GM21737 (cell line): ENCODE measurements around the gene NXN.
"Not testable (repeated sequence)": the region's sequence is repeated elsewhere in the genome, so short reads cannot be mapped to it uniquely, and the experiment has no call there.

Experiments used
- ATAC-seq: cut with Tn5 transposase; IDR thresholded peaks from one replicate; pipeline ENCODE4 v1.9.1; 2021; ENCODE audit warnings: mild to moderate bottlenecking, moderate library complexity; ENCODE audit not compliant: unreplicated experiment

NXN gene

DNA sequence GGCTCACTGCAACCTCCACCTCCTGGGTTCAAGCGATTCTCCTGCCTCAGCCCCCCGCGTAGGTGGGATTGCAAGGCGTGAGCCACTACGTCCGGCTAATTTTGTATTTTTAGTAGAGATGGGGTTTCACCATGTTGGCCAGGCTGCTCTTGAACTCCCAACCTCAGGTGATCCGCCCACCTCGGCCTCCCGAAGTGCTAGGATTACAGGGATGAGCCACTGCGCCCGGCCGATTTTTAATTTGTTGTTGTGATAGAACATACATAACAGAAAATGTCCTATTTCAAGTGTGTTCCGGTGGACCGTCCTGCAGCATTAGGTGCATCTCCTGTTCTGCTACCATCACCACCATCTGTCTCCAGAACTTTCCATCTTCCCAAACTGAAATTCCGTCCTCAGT, 55.3 kb downstream of the NXN start:
- not testable (repeated sequence) for ATAC-seq

DNA sequence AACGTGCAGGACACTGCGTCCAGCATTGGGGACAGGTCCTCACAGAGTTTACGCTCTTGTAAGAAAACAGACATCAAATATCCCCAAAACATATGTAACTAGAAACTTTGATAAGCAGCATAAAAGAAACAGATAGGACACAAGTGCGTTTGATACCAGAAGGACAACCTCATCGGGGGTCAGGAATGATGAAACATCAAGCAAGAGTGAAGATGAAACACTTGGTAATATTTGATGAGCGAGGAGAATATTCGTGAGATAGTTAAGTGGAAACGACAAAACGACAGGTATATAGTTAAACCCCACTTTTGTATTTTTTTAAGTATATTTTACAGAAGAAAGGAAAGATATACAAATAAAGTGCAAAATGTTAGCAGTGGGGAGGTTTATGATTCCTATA, 55.9 kb downstream of the NXN start:
- no peak for ATAC-seq

DNA sequence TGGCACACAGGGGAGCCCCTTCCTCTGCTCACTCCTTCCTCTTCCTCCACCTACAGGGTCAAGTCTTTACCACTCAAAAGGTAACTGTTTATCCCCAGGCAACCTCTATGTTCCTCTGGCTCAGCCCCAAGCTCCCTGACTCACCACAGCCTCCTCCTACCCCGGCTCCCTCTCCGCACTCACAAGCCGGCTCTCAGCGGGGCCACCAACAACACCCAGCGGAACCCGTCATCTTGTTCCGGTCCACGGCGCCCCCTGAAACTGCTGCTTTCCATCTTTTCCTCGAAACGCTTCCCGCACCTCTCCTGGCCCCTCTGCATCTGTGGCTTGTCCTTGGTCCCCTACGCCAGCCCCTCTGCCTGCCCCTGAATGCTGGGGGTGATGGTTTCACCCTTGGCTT, 58.4 kb downstream of the NXN start:
- no peak for ATAC-seq

DNA sequence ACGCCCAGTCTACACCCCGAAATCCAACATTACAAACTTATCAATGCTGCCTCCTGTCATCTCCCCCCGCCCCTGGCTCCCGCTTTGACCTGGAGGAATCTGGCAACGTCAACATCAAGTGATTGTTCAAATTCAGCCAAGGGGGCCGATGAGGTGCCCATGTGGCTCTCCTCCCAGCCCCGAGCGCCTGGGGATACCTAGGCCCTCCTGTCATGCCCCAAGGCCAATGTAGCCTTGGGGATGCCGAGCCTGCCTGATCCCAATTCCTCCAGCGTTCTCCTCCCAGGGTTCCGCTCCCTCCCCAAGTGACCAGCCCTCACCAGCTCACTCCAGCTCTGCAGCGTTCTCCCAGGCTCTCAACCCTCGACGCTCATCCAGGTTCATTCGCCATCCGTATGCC, 59.4 kb downstream of the NXN start:
- no peak for ATAC-seq

DNA sequence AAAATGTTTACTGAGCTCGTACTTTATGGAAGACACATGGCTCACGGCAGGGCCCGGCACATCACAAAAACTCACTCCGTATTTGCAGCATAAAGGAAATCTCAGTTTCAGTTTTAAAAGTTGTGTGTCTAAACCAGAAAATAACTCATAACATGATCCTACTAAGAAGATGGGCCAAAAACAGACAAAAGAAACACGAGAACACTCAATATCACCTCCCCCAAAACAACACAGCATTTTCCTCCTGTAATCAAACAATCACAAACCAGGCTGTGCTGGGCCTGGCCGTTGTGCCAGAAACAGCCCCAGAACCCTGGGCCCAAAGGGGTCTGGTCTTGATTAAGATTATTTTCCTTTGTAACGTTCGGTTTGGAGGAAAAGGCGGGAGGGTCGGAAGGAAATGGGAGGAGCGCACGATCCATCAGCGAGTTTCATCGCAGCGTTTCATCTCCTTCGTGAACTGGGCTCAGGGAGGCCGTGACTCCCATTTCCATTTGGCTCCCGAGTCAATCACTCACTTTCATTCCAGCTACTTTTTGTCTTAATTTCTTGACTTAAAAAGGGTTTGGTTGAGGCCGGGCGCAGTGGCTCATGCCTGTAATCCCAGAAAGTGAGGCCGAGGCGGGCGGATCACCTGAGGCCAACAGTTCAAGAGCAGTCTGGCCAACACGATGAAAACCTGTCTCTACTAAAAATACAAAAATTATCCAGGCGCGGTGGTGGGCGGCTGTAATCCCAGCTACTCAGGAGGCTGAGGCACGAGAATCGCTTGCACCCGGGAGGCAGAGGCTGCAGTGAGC, 61.4 kb downstream of the NXN start:
- ATAC-seq, result no peak

DNA sequence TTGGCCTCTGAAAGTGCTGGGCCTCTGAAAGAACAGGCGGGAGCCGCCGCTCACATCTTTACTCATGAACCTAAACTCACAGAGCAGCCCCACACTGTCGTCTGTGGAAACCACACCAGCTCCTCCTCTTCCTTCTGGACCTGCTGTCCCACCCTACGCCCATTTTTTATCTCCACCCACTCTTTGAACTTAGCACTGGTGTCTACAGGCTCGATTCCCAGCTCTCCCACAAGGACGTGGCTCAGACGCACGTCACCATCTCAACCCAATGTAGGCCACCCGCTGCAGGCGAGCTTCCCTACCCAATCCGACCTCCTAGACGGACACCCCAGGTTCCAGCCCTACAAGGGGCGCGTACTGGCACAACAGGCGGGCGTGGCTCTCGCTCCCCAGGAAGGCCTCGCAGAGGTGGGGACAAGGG, 62.2 kb downstream of the NXN start:
- no peak for ATAC-seq

DNA sequence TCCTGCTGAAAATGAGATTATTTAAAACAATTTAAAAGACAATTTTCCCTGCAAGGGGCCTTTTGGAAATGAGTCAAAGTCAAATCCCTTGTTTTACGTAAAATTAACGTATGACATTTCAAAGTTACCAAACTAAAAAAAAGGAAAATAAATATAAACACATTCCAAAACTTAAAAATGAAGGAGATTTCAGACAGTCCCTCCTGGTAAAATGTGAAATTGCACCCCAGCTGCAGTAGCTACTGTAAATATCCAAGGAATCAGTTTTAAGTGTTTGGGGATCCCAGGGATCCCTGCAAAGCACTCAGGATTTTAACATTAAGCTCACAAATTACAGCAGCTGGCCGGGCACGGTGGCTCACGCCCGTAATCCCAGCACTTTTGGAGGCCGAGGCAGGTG, 63.3 kb downstream of the NXN start:
- ATAC-seq, result no peak

DNA sequence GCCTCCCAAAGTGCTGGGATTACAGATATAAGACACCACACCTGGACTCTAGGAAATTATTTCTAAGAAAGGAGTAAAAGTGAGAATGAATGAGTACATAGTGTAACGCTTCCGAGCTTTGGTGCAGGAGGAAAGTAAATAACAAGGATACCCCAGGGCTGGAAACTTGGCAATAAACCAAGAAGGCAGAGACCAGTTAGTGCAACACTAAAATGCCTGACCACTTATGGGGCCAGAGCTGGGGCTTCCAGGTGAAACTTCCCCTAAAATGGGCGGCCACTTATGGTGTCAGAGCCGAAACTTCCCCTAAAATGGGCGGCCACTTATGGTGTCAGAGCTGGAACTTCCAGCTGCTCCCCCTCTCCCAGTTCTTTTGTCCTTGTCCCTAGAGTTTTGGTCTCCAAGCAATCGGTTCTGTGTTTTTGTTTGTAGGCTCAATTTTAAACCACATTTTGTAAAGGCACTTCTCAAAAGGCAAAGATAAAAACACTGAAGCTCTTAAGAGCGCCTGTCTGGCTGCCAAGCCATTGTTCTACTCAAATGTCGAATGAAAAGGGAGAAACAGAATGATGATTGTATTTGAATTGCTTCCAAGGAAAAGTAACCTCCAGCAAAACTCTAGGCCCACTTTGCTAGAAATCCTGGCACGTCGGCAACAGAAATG, 63.9 kb downstream of the NXN start:
- ATAC-seq, result no peak

DNA sequence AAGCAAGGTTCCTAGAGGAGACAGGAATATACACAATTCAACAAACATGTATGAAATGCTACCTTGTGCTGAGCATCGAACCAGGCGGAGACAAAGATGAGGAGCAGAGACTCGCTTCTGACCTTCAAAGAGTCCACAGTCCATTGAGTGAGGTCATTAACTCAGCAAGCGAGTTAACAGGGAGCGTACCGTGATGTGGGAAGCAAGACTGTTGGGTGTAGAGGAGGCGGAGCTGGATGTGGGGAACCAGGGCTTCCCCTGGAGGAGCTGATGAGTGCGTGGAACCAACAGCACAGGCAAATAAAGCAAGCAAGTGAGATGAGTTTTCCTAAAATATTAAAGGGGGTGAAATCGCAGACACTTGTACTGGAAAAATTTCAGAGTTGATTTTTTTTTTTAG, 65.0 kb downstream of the NXN start:
- ATAC-seq, result no peak

DNA sequence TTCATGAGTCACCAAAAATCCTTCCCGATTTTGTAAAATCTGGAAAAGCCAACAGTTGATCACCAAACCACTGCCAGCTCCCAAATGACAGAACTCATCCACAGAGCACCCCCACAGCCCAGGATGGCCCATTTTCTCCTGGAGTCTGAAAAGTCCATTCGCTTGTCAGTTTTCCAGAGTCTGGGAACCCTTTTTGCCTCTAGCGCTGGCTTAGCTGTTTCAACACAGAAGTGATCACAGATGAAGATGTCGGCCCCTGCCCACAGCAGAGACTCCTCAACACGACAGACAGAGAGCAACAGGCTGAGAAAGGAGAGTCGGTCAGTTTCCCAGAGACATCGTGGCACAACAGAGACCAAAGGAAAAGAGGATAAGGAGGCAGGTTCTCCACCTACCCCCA, 66.4 kb downstream of the NXN start:
- no peak for ATAC-seq

DNA sequence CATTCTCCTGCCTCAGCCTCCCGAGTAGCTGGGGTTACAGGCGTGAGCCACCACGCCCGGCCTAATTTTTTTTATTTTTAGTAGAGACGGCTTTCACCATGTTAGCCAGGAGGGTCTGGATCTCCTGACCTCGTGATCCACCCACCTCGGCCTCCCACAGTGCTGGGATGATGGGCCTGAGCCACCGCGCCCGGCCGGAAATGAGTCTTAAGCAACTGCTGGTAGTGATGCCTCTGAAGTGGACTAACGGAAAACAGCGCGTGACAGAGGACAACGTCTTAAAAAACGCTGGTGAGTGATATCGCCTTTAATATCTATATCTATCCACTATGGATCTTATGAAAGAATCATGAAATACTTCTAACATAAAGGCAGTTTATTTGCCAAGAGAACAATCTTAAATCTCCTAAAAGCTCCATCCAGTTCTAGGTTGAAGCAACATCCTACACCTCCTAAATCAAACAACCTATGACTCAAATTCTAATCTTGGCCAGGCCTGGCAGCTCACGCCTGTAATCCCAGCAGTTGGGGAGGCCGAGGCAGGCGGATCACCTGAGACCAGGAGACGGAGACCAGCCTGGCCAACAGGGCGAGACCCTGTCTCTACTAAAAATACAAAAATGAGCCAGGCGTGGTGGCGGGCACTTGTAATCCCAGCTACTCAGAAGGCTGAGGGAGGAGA, 69.8 kb downstream of the NXN start:
- ATAC-seq, result no peak

DNA sequence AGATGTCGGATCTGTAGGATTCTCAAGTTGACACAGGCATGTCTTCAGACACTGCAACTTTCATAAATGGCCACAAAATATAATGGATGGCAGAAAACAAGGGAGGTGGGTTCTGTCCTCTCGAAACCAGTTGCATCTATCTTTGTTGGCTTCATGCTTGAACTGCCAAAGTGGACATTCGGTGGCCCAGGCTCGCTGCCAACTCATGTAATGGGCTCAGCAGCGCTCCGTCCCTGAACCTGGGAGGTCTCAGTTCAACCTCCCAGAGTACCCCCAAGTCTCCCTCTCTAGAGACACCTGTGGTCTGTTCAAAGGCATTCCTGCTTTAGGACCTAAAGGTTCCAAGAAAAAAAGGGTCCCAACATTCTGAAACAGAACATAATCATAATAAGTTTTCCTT, 71.9 kb downstream of the NXN start:
- no peak for ATAC-seq

DNA sequence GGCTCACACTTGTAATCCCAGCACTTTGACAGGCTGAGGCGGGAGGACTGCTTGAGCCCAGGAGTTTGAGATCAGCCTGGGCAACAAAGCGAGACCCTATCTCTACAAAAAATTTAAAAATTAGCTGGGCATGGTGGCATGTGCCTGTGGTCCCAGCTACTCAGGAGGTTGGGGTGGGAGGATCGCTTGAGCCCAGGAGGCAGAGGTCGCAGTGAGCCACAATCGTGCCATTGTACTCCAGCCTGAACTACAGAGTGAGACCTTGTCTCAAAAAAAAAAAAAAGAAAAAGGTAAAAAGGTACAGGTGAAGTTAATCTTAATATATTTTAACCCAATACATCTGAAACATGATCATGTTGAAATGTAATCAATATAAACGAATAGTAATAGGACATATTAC, 73.9 kb downstream of the NXN start:
- ATAC-seq, result not testable (repeated sequence)

DNA sequence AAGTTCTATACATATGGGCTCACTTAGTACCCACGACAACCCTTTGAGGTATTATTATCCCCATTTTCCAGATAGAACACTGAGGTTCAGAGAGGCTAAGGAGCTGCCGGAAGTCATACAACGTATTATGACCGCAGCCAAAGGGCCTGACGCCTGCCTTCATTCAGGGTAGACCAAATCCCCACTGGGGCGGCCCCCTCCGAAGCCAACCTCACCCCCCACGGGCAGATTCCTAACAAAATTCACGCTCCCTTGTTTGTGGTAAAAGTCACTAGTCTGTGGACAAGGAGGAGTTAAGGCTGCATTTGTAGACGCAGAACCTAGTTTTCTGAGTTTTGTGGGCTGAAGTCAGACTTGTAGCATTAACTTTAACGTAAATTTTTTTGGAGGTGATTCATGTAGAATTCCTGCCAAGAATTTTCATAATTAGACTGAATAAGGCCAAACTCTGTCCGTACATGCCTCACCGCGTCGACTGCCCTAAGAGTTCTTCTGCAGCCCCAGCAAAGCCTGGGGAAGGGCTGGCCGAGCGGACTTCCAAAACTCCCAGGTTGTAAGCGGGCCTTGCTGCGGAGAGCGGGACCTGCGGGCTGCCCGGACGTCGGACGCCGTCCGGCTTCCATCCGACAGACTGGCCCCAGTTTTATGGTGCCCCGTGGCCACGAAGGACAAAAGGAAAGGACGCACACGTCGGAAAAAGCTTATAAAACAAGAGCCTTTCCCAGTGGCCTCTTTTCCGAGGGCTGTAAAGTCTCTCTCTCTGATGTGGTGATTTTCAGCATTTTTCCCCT, 75.7 kb downstream of the NXN start:
- no peak for ATAC-seq

DNA sequence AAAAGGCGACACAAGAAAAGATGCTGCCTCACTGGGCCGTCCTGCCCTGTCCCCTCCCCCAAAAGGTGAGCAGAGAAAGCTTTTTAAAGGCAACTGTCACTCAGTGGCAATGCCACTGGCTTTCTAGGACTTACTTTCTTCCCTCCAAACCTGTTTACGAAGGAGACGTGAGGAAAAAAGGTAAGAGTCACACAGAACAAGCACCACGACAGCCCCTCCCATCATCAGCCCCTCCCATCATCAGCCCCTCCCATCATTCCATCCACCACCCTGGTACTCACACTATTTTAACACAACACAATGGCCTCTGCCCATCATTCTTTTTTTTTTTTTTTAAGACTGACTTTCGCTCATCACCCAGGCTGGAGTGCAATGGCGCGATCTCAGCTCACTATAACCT, 77.1 kb downstream of the NXN start:
- no peak for ATAC-seq

DNA sequence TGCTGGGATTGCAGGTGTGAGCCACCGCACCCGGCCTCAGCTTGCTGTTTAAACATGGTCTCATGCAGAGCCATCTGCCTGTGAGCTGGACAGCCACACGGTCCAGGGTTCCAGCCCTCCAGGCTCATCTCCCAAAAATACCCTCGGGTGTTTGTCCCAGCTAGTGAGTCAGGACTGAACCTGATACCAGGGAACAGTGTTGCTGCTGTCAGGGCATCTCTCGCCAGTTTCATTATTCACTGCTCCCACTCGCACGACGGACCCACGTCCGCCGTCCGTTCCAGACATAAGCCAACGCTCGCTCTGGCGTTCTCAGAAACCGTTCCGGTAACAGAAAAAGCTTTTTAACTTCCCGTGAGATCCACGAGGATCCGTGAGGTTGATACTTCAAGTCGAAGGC, 77.6 kb downstream of the NXN start:
- ATAC-seq, result no peak

DNA sequence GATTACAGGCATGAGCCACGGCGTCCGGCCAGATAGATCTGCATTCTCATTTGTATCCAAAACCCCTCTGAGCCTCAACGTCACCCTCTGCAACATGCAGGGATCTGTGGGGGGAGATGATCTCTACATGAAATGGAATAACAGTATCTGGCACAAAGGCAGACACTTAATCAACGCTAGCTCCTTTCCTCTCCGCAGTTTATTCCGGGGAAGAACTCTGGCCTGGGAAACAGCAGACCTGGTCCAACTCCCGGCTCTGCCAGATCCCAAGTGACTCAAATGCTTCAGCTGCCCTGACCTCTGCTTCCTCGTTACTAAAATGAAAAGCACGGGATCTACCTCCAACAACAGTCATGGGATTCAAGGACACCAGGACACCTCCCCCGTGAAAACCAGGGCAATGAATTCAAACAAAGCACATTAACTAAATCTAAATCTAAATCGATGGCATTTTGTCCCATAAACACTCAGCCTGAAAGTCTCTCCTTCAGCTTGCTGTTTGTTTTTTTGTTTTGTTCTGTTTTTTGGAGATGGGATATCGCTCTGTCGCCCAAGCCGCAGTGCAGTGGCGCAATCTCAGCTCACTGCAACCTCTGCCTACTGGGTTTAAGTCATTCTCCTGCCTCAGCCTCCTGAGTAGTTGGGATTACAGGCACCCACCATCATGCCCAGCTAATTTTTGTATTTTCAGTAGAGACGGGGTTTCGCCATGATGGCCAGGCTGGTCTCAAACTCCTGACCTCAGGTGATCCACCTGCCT, 78.2 kb downstream of the NXN start:
- no peak for ATAC-seq

DNA sequence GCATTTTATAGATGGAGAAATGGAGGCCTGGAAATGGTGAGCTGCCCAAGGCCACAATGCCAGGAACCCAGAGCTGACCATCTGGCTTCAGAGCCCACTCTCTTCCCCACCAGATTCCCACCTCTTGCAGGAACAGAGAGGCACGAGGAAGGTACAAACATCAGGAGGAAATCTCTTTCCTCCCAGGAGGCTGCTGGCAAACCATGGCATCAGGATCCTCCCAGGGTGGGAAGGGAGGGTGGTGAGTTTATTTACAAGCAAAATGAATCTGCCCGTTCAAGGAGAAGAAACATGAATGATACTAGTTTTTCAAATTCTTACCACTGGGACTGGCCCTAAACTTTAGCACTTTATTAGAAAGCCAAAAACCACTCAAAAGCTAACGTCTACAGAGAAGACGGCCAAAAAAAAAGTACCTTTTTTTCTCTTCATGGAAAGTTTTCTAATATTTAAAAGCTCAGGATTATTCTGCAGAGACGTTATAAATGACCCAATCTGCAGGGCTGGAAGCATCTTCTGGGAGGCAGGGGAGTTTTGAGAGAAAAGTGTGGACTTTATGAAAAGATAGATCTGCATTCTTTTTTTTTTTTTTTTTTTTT, 79.1 kb downstream of the NXN start:
- ATAC-seq, result no peak

DNA sequence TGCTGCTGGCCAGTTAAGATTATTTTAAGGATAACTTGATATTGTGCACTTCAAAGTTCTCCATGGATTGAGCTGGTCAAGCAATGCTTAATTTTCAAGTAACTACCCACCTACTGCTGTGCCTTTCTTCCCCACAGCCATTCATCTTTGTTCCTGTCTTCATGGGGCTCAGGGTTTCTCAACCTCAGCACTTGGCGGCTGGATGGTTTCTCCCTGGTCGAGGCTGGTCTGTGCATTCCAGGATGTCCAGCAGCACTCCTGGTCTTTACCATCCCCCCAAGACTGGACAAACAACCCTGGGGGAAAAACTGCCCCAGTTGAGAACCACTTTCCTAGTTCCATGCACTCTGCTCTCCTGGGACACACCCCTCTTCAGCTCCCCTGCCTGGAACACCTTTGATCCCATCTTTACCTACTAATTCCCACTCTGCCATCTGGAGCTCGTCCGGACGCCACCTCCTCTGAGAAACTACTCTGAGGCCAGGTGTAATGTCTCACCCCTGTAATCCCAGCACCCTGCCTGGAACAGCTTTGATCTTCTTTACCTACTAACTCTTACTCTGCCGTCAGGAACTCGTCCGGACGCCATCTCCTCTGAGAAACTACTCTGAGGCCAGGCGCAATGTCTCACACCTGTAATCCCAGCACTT, 81.5 kb downstream of the NXN start:
- ATAC-seq, result no peak
